ENCODE results near the gene PTPRT.

DNA sequence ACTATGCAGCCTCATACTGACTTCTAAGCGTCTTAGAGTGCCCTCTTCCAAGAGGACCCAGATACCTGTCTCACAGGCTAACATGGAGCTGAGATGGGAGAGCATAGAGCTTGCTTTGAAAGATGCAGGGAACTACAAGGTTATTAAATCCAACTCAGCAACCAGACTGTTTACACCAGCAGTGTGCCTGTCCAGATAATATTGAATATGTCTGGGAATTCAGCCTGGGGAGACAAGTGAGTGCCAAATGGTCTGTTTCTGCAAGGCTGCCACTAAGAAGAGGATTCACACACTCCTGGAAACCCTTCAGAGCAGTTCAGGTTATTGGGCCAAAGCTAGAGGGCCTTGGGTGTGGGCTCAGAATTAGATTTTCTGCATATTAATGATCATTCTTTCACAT, 547.8 kb downstream of the PTPRT start:
- TF ChIP-seq, protein P1, sequence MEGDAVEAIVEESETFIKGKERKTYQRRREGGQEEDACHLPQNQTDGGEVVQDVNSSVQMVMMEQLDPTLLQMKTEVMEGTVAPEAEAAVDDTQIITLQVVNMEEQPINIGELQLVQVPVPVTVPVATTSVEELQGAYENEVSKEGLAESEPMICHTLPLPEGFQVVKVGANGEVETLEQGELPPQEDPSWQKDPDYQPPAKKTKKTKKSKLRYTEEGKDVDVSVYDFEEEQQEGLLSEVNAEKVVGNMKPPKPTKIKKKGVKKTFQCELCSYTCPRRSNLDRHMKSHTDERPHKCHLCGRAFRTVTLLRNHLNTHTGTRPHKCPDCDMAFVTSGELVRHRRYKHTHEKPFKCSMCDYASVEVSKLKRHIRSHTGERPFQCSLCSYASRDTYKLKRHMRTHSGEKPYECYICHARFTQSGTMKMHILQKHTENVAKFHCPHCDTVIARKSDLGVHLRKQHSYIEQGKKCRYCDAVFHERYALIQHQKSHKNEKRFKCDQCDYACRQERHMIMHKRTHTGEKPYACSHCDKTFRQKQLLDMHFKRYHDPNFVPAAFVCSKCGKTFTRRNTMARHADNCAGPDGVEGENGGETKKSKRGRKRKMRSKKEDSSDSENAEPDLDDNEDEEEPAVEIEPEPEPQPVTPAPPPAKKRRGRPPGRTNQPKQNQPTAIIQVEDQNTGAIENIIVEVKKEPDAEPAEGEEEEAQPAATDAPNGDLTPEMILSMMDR (IDR thresholded peaks at IDR 0.05): no peak
- TF ChIP-seq POLR2AphosphoS5 (IDR thresholded peaks at IDR 0.05) (no peak), POLR2A (IDR thresholded peaks at IDR 0.05) (no peak)

All from breast epithelium (tissue), 3 donors.